HG03521 (cell line): ENCODE results near the gene KRTAP4-6.
"Not testable (repeated sequence)": the region's sequence is repeated elsewhere in the genome, so short reads cannot be mapped to it uniquely, and the experiment has no call there.

Experiments used
- ATAC-seq: cut with Tn5 transposase; IDR thresholded peaks from one replicate; pipeline ENCODE4 v1.9.1; 2021; ENCODE audit warnings: mild to moderate bottlenecking, moderate library complexity; ENCODE audit not compliant: unreplicated experiment

The KRTAP4-6 gene

DNA sequence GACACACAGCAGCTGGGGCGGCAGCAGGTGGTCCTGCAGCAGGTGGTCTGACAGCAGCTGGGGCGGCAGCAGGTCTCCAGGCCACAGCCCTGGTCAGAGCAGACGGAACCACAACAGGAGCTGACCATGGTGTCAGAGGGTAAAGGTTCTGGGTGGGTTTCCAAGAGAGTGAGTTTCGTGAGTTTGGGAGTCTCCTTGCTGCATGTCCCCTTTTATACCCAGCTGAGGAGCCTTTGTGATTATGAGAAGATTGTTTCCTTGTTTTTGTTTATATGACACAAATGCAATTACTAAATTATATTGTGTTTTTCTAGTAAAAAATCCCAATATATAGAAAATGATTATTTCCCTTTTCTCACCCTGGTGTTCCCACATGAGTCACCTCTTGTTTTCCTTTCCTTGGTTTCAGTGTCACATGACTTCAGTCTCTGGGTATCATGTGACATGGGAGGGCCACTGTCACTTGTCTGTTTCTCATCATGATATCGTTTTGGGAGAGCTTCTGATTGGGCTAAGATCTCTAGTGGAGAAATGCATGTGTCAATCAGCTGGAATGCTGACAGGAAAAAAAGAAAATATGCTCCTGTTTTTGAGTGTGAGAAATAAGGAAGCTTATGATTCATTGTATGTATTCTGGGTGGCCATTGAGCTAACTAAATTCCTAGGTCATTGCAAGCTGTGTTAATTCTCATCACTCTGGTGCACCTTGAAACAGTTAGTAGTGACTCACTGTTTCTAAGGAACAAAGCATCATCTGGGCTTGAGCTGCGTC lies at the start of gene KRTAP4-6:
TSS of gene KRTAP4-6 (minus strand) at position 185 of the 772 bp plus-strand sequence. CDS start at position 128, 57 bp downstream.
- ATAC-seq = no peak

DNA sequence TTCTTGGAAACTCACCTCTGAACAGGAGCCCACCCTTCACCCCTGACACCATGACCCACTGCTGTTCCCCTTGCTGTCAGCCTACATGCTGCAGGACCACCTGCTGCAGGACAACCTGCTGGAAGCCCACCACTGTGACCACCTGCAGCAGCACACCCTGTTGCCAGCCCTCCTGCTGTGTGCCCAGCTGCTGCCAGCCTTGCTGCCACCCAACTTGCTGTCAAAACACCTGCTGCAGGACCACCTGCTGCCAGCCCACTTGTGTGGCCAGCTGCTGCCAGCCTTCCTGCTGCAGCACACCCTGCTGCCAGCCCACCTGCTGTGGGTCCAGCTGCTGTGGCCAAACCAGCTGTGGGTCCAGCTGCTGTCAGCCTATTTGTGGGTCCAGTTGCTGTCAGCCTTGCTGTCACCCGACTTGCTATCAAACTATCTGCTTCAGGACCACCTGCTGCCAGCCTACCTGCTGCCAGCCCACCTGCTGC lies 49.5 kb upstream of the KRTAP4-6 start, which contains the start of gene KRTAP9-1:
TSS of gene KRTAP9-1 (plus strand) at position 51 of the 482 bp plus-strand sequence. CDS start at position 51, 0 bp downstream.
- not testable (repeated sequence) for ATAC-seq

GRCh38 chr17:41186872-41187271 lies 46.5 kb upstream of the KRTAP4-6 start:
- no peak for ATAC-seq

- no peak for ATAC-seq
These were observed 44.7 kb upstream of the KRTAP4-6 start for GRCh38 chr17:41185001-41185400.

DNA sequence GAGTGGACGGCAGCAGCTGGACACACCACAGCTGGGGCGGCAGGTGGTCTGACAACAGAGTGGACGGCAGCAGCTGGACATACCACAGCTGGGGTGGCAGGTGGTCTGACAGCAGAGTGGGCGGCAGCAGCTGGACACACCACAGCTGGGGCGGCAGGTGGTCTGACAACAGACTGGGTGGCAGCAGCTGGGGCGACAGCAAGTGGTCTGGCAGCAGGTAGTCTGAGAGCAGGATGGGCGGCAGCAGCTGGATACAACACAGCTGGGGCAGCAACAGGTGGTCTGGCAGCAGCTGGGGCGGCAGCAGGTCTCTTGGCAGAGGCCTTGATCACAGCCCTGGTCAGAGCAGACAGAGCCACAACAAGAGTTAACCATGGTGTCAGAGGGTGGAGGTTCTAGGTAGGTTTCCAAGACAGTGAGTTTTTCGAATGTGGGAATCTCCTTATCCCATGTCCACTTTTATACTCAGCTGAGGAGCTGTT lies 44.2 kb upstream of the KRTAP4-6 start, which contains the start of gene KRTAP4-1:
TSS of gene KRTAP4-1 (minus strand) at position 432 of the 482 bp plus-strand sequence. CDS start at position 375, 57 bp downstream.
- ATAC-seq = no peak

- ATAC-seq = no peak
These were observed 38.7 kb upstream of the KRTAP4-6 start for GRCh38 chr17:41178843-41179616.

DNA sequence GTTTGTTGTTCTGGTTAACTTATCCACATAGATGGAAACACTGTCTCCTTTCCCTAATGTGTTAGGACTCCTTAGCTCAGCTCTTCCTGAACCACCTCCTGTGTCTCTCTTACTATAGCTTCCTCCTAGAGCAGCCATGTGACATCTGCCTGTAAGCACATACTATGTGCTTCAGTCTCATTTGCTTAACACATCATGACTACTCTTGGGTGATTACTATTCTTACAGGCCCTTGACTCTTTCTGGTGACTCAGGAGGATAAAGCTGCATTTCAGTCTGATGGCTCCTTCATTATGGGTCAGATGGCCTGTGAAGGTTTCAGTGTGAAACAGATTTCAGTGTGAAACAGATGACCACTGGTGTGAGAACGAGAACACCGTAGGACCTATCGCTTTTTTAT lies 38.0 kb upstream of the KRTAP4-6 start:
- no peak for ATAC-seq

DNA sequence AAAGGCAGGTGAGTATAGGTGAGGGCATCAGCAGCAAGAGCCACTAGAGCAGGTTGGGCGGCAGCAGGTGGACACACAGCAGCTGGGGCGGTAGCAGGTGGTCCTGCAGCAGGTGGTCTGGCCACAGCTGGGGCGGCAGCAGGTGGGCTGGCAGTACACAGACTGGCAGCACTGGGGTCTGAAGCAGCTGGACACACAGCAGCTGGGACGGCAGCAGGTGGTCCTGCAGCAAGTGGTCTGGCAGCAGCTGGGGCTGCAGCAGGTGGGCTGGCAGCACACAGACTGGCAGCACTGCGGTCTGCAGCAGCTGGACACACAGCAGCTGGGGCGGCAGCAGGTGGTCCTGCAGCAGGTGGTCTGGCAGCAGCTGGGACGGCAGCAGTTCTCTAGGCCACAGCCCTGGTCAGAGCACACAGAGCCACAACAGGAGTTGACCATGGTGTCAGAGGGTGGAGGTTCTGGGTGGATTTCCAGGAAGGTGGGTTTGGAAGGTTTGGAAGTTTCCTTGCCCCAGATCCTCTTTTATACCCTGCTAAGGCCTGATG lies 37.5 kb upstream of the KRTAP4-6 start, which contains the start of gene KRTAP4-2:
TSS of gene KRTAP4-2 (minus strand) at position 495 of the 545 bp plus-strand sequence. CDS start at position 438, 57 bp downstream.
- ATAC-seq = no peak

GRCh38 chr17:41176744-41177387 lies 36.5 kb upstream of the KRTAP4-6 start:
- ATAC-seq = no peak

GRCh38 chr17:41171886-41172285 lies 31.5 kb upstream of the KRTAP4-6 start:
- no peak for ATAC-seq

DNA sequence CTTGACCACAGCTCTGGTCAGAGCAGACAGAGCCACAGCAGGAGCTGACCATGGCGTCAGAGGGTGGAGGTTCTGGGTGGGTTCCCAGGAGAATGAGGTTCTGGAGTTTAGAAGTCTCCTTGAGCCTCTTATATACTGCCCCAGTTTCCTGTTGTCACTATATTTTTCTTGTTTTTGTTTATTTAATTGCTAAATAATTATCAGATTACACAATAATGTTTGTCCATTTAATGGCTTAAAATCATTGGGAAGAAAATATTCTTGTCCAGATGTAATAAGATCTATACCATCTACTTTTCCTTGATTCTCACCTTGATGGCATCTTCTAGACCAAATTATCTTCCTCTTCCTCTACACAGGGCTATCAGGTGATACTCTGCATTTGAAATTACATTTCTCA lies 27.8 kb upstream of the KRTAP4-6 start, which contains the start of gene KRTAP4-3:
TSS of gene KRTAP4-3 (minus strand) at position 101 of the 400 bp plus-strand sequence. CDS start at position 52, 49 bp downstream.
- ATAC-seq = no peak

DNA sequence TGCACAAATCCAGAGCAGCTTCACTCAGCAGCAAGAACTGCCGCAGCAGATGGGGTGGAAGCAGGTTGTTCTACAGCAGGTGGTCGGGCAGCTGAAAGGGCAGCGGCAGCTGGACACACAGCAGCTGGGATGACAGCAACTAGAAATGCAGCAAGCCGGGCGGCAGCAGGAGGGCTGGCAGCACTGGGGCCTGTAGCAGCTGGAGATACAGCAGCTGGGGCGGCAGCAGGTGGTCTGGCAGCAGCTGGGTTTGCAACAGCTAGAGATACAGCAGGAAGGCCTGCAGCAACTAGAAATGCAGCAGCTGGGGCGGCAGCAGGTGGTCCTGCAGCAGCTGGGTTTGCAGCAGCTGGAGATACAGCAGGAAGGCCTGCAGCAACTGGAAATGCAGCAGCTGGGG lies 27.2 kb upstream of the KRTAP4-6 start:
- no peak for ATAC-seq

- no peak for ATAC-seq
These were observed 23.5 kb upstream of the KRTAP4-6 start for GRCh38 chr17:41163828-41164227.

DNA sequence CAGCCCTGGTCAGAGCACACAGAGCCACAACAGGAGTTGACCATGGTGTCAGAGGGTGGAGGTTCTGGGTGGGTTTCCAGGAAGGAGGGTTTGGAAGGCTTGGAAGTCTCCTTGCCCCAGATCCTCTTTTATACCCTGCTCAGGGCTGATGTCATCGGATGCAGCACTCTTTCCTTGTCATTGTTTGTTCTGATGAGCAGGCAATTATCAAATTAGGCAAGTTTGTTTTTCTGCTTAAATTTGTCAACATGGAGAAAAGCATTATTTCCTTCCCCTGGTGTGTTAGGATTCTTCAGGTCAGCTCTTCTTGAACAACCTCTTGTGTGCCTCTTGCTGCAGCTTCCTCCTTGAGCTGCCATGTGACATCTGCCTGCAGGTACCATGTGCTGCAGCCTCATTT lies 20.3 kb upstream of the KRTAP4-6 start, which contains the start of gene KRTAP4-4:
TSS of gene KRTAP4-4 (minus strand) at position 101 of the 400 bp plus-strand sequence. CDS start at position 44, 57 bp downstream.
- no peak for ATAC-seq

GRCh38 chr17:41160190-41160589 lies 19.8 kb upstream of the KRTAP4-6 start:
- ATAC-seq = not testable (repeated sequence)

- ATAC-seq = no peak
These were observed 13.5 kb upstream of the KRTAP4-6 start for GRCh38 chr17:41153856-41154255.

- no peak for ATAC-seq
These were observed 11.2 kb upstream of the KRTAP4-6 start for GRCh38 chr17:41151525-41151924.

- no peak for ATAC-seq
These were observed 9.7 kb upstream of the KRTAP4-6 start for GRCh38 chr17:41150026-41150425.

DNA sequence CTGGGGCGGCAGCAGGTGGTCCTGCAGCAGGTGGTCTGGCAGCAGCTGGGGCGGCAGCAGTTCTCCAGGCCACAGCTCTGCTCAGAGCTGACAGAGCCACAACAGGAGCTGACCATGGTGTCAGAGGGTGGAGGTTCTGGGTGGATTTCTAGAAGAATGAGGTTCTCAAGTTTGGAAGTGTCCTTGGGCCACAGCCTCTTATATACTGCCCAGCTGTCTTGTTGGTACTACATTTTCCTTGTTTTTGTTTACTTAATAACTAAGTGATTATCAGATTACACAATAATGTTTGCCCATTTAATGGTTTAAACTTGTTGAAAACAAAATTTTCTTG lies 9.3 kb upstream of the KRTAP4-6 start, which contains the start of gene KRTAP4-5:
TSS of gene KRTAP4-5 (minus strand) at position 174 of the 334 bp plus-strand sequence. CDS start at position 116, 58 bp downstream.
- no peak for ATAC-seq
